Measurements from ENCODE around the gene PPP1R15B. TPM values are rescaled to one million over a fixed set of nuclear protein-coding genes. Genes with fewer than 3 reads are reported as not detected.

PPP1R15B gene
- total and polyA plus RNA-seq, 2 of the 4 experiments (the other 2 are of a cell fraction) = 14.9 to 15.0 TPM

- no peak overlapping the region for H2BK120ac ChIP-seq (ENCODE audit: low read depth, low read length)
- H2AK9ac ChIP-seq (replicated peaks; ENCODE audit: low read depth, low read length, poor library complexity) = no peak overlapping the region
- peaks cover 18% of the 10 kb centered on the region for H3K36me3 ChIP-seq (ENCODE audit: control insufficient read depth, insufficient read depth, low read length)
- H3K4me2 ChIP-seq (ENCODE audit: low read depth, low read length) = no peak overlapping the region
- WGBS, 2 experiments (ENCODE audit: extremely low coverage in 2 of 2, insufficient read length in 1 of 2) = no CpG with 5 or more reads among the region's 3 CpGs
- H4K20me1 ChIP-seq (ENCODE audit: insufficient read depth, low read length) = no peaks in the 10 kb centered on the region; the same call in 1 of the 2 replicates
- no peak overlapping the region for H3K4ac ChIP-seq (ENCODE audit: low read depth, low read length)
- no peaks in the 10 kb centered on the region for H3K79me1 ChIP-seq (ENCODE audit: low read depth in 1 of 2, low read length in 2 of 2)
- no peaks in the 10 kb centered on the region for H3K9me3 ChIP-seq (ENCODE audit: control insufficient read depth, insufficient read depth, low read length)
- H2AK5ac ChIP-seq (ENCODE audit: low read depth, low read length) = no peak overlapping the region
- intact Hi-C loops (cut with micrococcal nuclease) (no loop called here), in situ Hi-C loops (cut with MboI; ENCODE audit: low sequenced_read_pairs) (no loop called here), dilution Hi-C loops (cut with HindIII; ENCODE audit: low sequenced_read_pairs, unreplicated experiment) (no loop called here)
- H3K4me1 ChIP-seq (ENCODE audit: control insufficient read depth, insufficient read depth, low read length) = peaks cover 13% of the 10 kb centered on the region
- H2BK15ac ChIP-seq (ENCODE audit: low read depth, low read length) = no peak overlapping the region
- H2BK20ac ChIP-seq (ENCODE audit: low read depth, low read length) = no peak overlapping the region
- ChIA-PET POLR2A (ENCODE audit: unreplicated experiment) (no interaction called here), CTCF (interaction anchor here (1.5 to 1.6 kb wide), 2 partner anchors 10 to 68 kb away, joined by 3 to 5 read pairs; no protein-coding TSS in a partner anchor)
- peaks cover 2% of the 10 kb centered on the region; the same call in 1 of the 2 replicates for H3K9me1 ChIP-seq (ENCODE audit: insufficient read depth, low read length)
- ATAC-seq (ENCODE audit: low read depth) (no peak), DNase-seq (no peak)
- H3K4me3 ChIP-seq (ENCODE audit: insufficient read depth, low read depth, low read length) = no peak overlapping the region
- H3K56ac ChIP-seq (ENCODE audit: extremely low read depth, insufficient read depth, low read length) = no peak overlapping the region
- no peak overlapping the region for H4K5ac ChIP-seq (ENCODE audit: low read depth, low read length)
- H3K9ac ChIP-seq (ENCODE audit: low read depth, low read length) = no peak overlapping the region
- H3K27me3 ChIP-seq (ENCODE audit: control insufficient read depth, insufficient read depth, low read length) = no peaks in the 10 kb centered on the region
- H3K23ac ChIP-seq (ENCODE audit: low read depth, low read length) = no peak overlapping the region
- no peak overlapping the region for H3K18ac ChIP-seq (ENCODE audit: low read depth, low read length)
- H3K27ac ChIP-seq (ENCODE audit: insufficient read depth, low read length) = no peak overlapping the region
- H4K8ac ChIP-seq (ENCODE audit: low read depth in 2 of 2, low read length in 2 of 2) = no peak overlapping the region
- H4K91ac ChIP-seq (ENCODE audit: insufficient read depth, low read depth, low read length) = no peak overlapping the region
- BruUV-seq (replicated peaks) = no TSS peak
- no peak overlapping the region for H3K14ac ChIP-seq (replicated peaks; ENCODE audit: low read depth, low read length)
- no peak for TF ChIP-seq RCOR1 (IDR thresholded peaks at IDR 0.05; ENCODE audit: insufficient replicate concordance, low read length)
- TF ChIP-seq CHD1 (IDR thresholded peaks at IDR 0.05; ENCODE audit: low read depth, low read length) = no peak
- no peak for TF ChIP-seq CTCF (conservative IDR thresholded peaks at IDR 0.05; ENCODE audit: low read depth, low read length)
- TF ChIP-seq ELK1 (IDR thresholded peaks at IDR 0.05; ENCODE audit: borderline replicate concordance, low read depth, low read length) = no peak
- TF ChIP-seq POLR2A (IDR thresholded peaks at IDR 0.05; ENCODE audit: low read depth, low read length) = no peak
- TF ChIP-seq RFX5 (IDR thresholded peaks at IDR 0.05; ENCODE audit: low read depth, low read length) = no peak
- no peak for TF ChIP-seq BHLHE40 (IDR thresholded peaks at IDR 0.05; ENCODE audit: low read depth, low read length)
- TF ChIP-seq MXI1 (IDR thresholded peaks at IDR 0.05; ENCODE audit: borderline replicate concordance, low read depth, low read length) = no peak
- no peak for TF ChIP-seq NFE2L2 (IDR thresholded peaks at IDR 0.05; ENCODE audit: low read depth, low read length)
- TF ChIP-seq USF2 (IDR thresholded peaks at IDR 0.05; ENCODE audit: low read depth, low read length) = no peak
- TF ChIP-seq FOS (IDR thresholded peaks at IDR 0.05; ENCODE audit: low read depth, low read length) = no peak
- no peak for TF ChIP-seq MAFK (IDR thresholded peaks at IDR 0.05; ENCODE audit: low read depth, low read length)
- no peak for TF ChIP-seq CEBPB (IDR thresholded peaks at IDR 0.05; ENCODE audit: low read depth, low read length)
- no peak for TF ChIP-seq SMC3 (IDR thresholded peaks at IDR 0.05; ENCODE audit: low read depth, low read length)
- no peak for TF ChIP-seq RAD21 (IDR thresholded peaks at IDR 0.05; ENCODE audit: low read length)
- no peak overlapping the region for H2BK5ac ChIP-seq (ENCODE audit: low read depth, low read length, poor library complexity, severe bottlenecking)
- no peak overlapping the region for H2AFZ ChIP-seq (replicated peaks; ENCODE audit: low read length, poor library complexity)
Measured at GRCh38 chr1:204435872-204436271, 24.3 kb upstream of the PPP1R15B start.
